HT1080 (cell line): ENCODE measurements around the gene DNAJC27. TPM values are rescaled to one million over a fixed set of nuclear protein-coding genes. Genes with fewer than 3 reads are reported as not detected.
"Not testable (repeated sequence)": the region's sequence is repeated elsewhere in the genome, so short reads cannot be mapped to it uniquely, and the experiment has no call there.

ENCODE experiments used
- DNase-seq: peaks from one replicate; pipeline ENCODE4 v3.0.0-alpha.2; 2015; ENCODE audit warnings: low read depth
- polyA plus RNA-seq, 2 experiments: library from polyadenylated mRNA; depleted of rRNA; stranded (reverse); fragments of >200 nt; gene quantifications; 2 replicates each; pipeline ENCODE4 v1.2.3, GENCODE V29; 2015
- total RNA-seq: library from RNA; depleted of rRNA; stranded (reverse); fragments of >200 nt; shearing (Covaris generic); gene quantifications from 2 replicates; pipeline ENCODE4 v1.2.3, GENCODE V29; 2014; rRNA removed

Gene DNAJC27
- 0.47 and 1.8 TPM in 2 replicates for total RNA-seq
- 1.3 and 1.5 TPM in 2 replicates for polyA plus RNA-seq (2015; cell fraction: cytosol; rRNA removed)
- polyA plus RNA-seq (2015; cell fraction: nucleus; rRNA removed): 5.4 and 7.1 TPM in 2 replicates

DNA sequence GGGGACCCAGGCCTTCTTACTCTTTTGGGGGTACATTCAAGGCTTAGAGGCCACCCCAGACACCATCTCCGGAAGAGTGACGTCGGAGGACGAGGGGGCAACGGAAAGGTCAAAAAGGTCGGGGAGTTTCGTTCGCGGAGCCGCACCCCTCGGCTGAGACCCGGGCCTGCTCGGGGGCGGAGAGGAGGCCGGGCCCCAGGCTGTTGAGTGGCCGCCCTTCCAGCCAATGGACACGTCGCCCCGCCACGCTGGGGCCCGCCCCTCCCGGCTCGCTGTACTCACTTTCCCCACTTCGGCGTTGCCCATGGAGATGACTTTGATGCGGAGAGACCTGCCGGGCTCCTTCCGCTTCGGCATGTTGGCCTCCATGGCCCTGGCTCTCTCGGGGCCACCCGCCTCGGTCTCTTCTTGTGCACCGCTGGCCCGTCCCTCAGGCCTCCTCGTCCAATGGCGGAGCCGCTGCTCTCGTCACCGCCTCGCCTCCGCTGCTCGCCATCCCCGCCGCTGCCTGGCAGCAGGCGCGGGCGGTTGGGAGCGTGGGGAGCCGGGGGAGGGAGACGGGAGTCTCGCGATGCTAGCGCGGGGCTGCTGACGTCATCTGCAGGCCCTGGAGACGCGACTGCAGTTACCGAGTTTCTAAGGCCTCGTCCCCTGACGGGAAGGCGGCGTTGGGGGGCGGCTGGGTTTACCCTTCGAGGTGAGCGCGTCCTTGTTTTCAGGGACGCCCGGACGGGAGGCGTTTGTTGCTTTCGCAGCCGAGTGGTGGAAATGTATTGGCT, at the start of gene DNAJC27:
Gene DNAJC27 (minus strand): TSS at position 420 of the 779 bp plus-strand sequence. CDS start 51 bp downstream, at position 369.
- peak; percentile 97 for DNase-seq

DNA sequence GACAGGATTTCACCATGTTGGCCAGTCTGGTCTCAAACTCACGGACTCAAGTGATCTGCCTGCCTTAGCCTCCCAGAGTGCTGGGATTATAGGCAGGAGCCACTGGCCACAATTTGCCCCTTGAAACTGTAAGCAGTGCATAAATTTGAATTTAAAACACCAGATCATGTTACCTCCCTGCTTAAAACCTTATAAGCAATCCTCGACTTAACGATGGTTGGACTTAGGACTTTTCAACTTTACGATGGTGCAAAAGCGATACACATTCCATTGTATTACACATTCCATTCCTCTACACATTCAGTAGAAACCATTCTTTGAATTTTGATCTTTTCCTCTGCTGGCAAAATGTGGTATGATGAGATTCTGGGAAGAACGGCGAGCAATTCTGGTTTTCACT, 46.9 kb upstream of the DNAJC27 start:
- no peak for DNase-seq

DNA sequence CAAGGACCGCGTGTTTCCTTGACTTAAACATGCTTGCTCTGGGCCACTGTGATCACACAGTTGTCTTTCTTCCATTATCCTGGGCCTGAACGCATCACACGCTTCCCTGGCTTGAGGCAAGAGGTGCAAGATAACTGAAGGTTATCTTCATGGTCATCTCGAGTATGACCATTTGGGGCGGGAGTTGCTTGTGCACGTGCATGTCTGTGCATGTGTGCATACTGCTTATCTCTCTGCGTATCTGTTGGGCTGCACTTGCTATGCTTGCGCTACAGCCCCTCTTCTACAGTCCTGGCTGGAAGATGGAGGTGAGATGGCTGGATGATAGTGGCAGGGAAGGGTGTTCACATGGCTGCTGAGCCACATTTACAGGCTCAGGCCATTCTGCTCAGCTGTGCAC, 42.9 kb upstream of the DNAJC27 start:
- DNase-seq: no peak

DNA sequence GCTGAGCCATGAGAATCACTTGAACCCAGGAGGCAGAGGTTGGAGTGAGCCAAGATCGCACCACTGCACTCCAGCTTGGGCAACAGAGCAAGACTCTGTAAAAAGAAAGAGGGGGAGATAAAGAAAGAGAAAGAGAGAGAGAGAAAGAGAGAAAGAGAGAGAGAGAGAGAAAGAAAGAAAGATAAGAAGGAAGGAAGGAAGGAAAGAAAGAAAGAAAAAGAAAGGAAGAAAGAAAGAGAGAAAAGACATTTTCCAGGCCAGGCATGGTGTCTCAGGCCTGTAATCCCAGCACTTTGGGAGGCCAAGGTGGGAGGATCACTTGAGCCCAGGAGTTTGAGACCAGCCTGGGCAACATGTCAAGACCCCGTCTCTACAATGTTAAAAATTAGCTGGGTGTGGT, 39.6 kb upstream of the DNAJC27 start:
- not testable (repeated sequence) for DNase-seq

DNA sequence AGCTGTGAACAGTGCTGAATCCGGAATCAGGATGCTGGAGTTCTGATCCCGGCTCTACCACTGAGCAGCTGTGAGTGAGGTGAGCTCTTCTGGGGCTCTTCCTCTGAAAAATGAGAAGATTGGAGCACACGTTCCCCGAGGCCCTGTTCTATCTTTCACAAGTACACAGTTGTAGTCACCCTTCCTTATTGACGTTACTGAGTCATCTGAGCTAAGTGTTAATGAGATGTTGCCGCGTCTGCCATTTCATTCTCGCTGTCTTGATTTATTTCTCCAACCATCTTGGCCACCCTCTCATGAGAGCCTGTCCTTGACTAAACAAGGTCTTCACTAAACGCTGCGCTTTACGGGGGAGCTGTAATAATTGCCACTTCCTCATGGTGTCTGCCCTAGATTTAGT, 38.2 kb upstream of the DNAJC27 start:
- DNase-seq: no peak

DNA sequence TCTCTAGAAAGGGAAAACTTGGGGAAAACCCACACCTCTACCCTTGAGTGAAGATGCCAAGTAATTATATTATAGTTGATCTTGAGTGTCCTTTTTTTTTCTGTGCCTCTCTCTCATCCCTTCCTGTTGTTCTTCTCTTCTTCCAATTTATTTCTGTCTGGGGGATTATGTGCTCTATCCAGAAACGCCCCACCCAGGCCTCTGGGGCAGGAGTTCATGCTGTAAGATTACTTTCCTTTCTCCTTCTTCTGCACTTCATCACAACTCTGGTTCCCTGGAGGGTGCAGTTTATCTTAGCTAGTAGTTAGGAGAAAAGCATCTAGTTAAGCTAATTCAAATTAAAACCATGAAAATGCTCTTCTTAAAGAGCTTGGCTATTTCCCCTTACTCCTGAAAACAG, 30.3 kb upstream of the DNAJC27 start:
- no peak for DNase-seq

DNA sequence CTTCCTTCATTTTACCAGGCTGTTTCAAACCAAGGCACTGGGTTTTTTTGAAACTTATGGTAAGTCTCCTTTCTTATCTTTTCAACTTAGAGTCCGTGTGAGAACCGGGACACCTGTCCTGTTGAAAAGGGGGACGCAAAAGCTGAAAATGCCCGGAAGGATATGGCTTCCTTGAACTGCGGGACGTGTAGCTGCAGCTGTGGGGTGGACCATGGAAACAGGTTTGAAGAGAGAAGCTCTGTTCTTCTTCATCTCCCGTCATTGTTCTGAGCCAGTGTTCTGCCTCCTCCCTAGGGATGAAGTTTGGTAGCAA, 29.5 kb upstream of the DNAJC27 start:
- no peak for DNase-seq

DNA sequence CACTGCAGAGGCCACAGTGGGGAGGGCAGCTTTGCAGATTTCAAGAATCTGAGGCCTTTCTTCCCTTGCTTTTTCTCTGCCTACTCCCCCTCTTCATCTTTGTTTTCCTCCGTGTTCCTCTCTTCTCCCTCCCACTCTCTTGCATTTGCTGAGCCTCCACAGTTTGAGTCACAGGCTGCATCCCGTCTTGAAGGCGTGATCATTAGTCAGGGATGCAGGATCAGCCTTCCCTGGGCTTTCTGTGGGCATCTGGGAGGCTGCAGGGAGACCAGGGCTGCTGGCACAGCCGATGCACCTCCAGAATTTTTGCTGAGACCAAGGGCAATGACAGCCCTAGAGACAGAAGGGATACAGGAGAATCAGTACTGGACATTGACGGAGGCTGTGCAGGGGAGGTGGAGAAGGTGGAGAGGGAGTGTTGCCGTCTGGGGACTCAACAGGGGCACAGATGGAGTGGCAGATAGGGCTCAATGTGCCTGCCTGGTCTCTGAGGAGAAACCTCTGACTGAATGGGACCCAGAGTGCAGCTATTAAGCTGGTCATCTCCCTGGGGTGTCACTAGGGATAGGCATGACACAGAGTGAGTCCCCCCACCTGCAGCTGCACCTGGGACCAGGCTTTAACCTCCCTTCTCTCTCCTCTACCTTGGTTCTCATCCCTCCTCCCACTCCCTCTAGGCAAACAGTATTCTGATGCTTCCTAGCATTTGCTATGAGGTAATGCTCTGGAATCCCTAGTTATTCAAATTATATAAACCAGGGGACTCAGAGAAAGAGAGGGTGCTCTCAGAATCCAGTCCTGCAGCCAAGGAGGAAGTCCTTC, 29.0 kb upstream of the DNAJC27 start:
- DNase-seq: peak; percentile 47

DNA sequence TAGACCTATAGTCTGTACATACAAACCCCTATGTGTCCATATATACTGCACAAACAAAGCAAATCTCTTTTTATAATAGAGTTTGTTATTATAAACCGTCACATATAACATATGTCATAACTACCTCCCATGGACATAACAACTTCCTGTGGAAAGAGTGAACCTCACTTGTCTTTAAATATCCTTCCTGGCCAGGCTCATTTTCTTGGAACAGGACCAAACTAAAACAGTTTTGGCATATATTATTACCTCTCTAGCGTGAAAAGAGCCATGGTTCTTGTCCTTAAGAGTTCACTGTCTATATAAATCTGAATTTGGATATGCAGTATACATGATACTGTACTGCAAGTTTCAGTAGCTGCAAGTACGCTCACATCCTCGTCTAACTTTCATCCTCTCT, 28.3 kb upstream of the DNAJC27 start:
- DNase-seq: no peak

DNA sequence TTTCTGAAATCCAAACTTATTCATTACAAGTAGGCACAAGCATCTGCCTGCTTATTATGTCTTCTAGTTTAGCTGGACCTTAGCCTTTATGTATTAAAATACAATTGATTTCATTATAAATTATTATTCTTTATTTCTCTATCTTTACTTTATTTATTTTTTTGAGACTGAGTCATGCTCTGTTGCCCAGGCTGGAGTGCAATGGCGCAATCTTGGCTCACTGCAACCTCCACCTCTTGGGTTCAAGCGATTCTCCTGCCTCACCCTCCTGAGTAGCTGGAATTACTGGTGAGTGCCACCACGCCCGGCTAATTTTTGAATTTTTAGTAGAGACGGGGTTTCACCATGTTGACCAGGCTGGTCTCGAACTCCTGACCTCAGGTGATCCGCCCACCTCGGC, 27.3 kb upstream of the DNAJC27 start:
- DNase-seq: not testable (repeated sequence)

DNA sequence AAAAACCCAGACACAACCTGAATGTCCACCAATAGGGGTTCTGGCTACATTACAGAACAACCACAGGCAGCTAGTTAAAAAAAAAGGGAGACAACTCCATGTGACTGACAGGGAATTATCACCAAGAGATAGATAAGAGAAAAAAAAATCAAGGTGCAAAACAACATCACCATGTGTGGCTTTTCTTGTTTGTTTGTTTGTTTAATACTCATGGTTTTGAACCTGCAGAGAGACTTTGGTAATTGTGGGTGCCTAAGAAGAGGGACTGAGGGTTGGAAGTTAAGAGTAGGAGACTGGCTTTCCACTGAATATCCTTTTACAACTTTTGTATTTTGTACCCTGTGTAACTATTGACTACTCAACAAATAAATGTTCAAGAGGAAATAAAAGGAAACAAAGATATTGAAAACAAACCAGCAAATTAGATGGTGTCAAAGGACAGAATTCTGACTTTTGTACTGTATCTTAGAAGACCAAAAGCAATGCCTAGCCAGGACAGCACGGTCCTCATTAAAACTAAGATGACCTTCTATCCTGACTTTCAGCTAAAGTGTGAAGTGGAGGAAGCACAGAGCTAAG, 22.5 kb upstream of the DNAJC27 start:
- DNase-seq: no peak

DNA sequence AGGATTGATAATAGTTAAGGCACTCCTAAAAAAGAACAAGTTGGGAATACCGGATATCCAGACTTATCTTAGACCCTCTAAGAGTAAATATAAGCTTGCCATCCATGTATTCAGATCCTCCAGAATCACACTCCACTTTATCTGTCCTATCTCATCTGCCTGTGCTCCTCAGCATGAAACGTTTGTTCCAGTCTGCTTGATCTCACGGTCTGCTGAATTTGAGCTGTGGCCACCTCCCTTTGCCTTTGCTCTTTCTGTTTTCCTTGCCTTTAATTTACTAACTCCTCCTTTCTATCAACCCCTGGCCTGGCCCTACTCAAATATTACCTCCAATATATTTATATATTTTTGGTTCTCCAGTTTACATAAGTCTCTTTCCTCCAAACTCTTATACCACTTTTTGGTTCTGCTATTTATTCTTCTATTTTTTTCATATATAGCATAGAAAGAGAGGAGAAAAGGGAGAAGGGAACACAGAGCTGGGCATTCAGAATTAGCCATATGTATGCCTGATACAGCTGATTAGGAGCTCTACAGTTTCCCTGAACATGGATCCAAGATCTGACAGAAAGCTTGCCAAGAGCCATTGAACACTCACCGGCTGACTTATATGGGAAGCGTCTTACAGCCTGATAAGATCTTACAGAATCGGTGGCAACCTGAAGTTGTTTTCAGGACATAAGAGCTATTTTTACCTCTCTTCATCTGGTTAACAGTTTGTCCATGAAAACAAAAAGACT, 21.8 kb upstream of the DNAJC27 start:
- no peak for DNase-seq

DNA sequence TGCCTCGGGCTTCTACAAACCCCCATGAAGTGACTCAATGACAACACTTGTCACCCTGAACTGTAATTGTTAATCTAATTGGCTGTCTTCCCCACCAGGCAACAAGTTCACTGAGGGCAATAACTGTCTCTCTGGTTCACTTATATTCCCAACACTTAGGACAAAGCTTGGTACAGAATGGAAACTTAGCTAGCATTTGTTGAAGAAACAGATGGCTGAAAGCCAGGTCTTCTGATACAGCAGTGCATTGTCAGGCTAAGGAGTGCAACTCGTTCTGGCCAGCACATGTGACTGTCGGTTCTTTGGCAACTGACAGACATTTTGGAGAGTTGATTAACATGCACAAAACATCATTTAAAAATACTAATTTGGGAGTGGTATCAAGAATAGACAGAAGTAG, 14.6 kb upstream of the DNAJC27 start:
- no peak for DNase-seq

DNA sequence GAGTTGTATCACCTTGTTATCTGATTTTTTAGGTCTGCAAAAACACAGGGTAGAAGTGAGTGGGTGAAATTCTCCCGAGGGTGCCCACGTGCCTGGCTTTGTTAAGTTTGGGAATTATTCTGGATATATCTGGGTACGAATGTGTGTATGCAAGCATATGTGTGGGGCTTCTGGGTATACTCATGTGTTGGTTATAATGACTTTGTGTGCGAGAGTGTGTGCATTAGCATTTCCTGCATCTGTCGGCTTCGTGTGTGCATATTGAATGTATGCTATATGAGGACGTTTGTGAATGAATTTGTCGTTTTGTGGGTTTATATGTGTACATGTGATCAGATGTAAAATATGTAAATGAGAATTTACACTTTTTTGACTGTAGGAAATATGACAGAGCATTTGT, 13.8 kb upstream of the DNAJC27 start:
- DNase-seq: no peak

DNA sequence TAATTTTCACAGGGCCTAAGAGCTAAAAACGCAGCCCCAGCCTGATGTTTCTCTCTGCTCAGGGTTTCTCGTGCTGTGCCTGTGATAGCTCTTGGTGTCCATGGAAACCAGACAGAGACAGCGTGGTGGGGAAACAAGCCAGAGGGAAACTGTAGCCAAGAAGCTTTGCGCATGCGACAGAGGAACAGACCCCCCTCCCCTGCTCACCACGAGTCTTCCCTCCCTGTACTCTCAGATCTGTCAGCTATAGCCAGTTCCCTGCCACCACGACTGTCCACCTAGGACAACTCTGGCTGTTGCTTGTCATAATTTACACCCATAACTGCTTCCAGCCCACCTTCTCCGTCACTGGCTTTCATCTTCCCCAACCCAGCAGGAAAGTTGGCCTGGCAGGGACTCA, 13.2 kb upstream of the DNAJC27 start:
- no peak for DNase-seq

DNA sequence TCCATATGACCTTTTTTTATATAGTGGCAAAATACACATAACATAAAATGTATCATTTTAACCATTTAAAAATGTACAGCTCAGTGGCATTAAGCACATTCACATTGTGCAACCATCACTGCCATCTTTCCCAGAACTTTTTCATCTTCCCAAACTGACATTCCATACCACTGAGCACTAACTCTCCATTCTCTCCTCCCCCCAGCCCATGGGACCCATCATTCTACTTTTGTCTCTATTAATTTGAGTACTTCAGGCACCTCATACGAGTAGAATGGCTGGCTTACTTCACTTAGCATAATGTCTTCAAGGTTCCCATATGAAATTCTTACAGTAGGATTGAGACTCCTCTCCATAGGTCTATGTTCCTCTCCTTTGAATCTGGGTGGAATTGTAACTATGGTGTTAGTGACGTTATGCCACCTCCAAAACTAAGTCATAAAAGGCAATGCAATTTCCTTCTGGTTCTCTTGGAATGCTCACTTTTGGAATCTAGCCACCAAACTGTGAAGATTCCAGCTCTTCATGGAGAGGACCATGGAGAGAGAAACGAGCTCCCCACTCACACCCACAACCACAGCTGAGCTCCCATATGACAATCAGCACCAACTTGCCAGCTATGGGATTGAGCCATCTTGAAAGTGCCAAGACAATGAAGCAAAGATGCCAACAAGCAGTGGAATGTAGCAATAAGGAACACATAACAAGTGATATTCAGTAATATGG, 9.8 kb upstream of the DNAJC27 start:
- no peak for DNase-seq

DNA sequence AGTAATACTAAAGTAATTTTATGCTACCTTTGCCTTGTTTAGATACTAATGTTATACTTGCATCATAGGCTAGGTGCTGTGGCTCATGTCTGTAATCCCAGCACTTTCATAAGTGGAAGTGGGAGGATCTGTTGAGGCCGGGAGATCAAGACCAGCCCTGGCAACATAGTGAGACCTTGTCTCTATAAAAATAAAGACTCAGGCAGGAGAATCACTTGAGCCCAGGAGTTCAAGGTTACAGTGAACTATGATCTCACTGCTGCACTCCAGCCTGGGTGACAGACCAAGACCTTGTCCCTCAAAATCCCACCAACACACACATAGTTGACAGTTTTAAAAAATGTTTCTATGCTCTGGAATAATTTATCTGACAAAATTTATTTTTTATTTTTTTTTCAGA, 6.9 kb upstream of the DNAJC27 start:
- no peak for DNase-seq

DNA sequence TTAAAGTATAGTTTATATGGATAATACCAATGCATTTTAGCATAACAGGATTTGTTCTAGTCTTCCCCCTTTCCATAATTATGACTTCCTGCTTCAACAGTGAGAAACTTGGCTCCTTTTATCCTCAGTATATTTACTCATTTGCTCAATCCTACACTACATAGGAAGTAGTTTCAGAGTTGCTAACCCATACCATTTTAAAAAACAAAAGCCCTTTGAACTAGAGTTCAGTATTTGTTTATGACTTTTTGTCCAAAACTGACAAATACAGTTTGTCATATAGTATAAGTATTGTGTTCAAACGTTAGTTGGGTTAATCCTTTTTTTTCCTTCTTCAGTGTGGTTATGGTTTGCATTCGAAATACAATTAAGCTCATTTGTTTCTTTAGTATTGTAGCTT, 5.9 kb upstream of the DNAJC27 start:
- DNase-seq: no peak

DNA sequence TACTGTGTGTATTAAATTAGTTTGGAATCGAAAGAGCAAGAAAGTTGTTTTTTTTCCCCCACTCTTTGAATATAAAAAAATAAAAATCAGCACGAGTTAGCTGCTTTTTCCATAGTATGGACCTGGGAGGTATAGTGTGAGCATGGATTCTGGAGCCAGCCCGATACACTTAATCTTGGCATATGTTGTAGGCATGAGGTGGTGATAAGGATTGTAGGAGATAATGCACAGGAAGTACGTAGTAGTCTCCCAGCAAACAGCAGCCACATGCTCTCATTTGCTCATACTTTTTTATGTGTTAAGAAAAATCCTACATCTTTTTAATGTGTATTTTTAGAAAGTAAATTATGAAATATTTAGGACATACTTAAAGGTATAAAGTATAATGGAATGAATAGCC, 2.1 kb upstream of the DNAJC27 start:
- DNase-seq: no peak

DNA sequence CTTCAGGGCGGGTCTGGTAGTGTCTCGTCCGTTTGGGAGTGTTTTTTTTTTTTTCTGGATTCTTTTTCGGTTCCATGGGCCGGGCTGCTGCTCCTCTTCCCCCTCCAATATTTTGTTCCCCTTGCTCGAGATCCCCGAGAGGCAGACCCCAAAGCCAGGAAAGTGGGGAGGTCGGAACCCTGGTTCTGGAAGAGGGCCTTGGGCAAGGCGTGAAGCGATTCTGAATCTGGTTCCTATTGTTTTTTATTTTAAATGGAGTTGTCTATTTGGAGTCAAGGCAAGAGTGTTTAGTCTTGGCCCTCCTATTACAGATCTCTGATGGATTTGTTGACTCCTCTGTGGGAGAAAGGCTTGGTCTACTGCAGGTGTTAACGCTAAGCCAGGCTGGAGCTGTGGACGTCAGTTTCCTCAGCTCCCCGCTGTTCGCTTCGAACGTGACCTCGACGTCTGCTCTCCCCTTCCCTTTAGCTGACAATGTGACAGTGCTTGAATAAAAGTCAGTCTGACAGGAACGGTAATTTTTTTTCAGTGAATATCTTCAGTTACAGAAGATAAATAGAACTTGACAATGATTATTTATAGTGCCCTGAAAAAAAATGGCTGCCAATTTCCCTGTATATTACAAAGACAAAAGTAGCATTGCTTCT, 683 bp upstream of the DNAJC27 start:
- DNase-seq: peak; percentile 29

DNA sequence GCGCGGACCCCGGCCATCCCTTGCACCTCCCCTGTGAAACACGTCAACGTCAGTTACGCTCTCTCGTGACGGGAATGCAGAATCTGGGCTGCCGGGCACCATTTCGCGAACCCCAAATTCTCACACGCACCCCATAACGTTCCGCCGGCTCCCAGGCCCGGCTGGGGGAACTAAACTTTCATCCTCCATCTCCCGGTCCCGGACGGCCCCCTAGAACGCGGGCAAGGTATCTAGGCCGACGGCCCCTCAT, 544 bp downstream of the DNAJC27 start:
- DNase-seq: peak; percentile 23
